Heart right ventricle (tissue), 16 donors: ENCODE data around the gene OPN3. TPM values are rescaled to one million over a fixed set of nuclear protein-coding genes. Genes with fewer than 3 reads are reported as not detected.

Experiments
- ATAC-seq, 8 donors: fragments of 200-7000 bp; cut with Tn5 transposase; one replicate each; pipeline ENCODE4 v1.9.1; 2020; ENCODE audit warnings: mild to moderate bottlenecking in 8 of 8, moderate library complexity in 8 of 8, moderate number of reproducible peaks in 1 of 8
- DNase-seq, 2 donors: peaks; one replicate each; pipeline ENCODE4 v3.0.0-alpha.2; 2020
- H3K27ac ChIP-seq, 10 donors: fragments of 200-600 bp; sonication (generic) in 2 of 10; one replicate each; pipeline versions ENCODE4 v1.5.0 to v1.8.0; 2020 to 2022; ENCODE audit warnings: mild to moderate bottlenecking in 3 of 10
- H3K27me3 ChIP-seq, 7 donors: fragments of 200-600 bp; one replicate each; pipeline ENCODE4 v1.8.0; 2021 to 2022; ENCODE audit warnings: mild to moderate bottlenecking in 2 of 7
- H3K36me3 ChIP-seq, 9 donors: fragments of 200-600 bp; sonication (generic) in 1 of 9; one replicate each; pipeline versions ENCODE4 v1.5.0 to v1.8.0; 2020 to 2022; ENCODE audit warnings: mild to moderate bottlenecking in 2 of 9
- H3K4me1 ChIP-seq, 9 donors: fragments of 200-600 bp; sonication (generic) in 1 of 9; one replicate each; pipeline versions ENCODE4 v1.5.0 to v1.8.0; 2020 to 2022; ENCODE audit warnings: mild to moderate bottlenecking in 4 of 9
- H3K4me3 ChIP-seq, 10 donors: fragments of 200-600 bp; sonication (generic) in 2 of 10; one replicate each; pipeline versions ENCODE4 v1.5.0 to v1.8.0; 2020 to 2022; ENCODE audit warnings: mild to moderate bottlenecking in 7 of 10, moderate library complexity in 2 of 10
- H3K9me3 ChIP-seq, 11 donors: fragments of 200-600 bp in 10 of 11; sonication (generic) in 2 of 11; one replicate each; pipeline versions ENCODE4 v1.5.0 to v1.8.0; 2013 to 2022; ENCODE audit warnings: mild to moderate bottlenecking in 2 of 11, control low read depth in 1 of 11, moderate library complexity in 1 of 11
- CTCF ChIP-seq, 9 donors: fragments of 200-600 bp; sonication (generic) in 2 of 9; IDR thresholded peaks; one replicate each; pipeline versions ENCODE4 v1.5.0 to v1.8.0; 2021 to 2022; ENCODE audit warnings: antibody characterized with exemption in 9 of 9, mild to moderate bottlenecking in 5 of 9, moderate library complexity in 1 of 9
- WGBS, 2 donors: extraction: QIAGEN DNeasy Blood & Tissue Kit; methylation state at CpG; one replicate each; pipeline ENCODE4 v1.1.7; 2013; ENCODE audit warnings: inconsistent platforms in 1 of 2; 5-methylcytosine and 5-hydroxymethylcytosine counted together
- intact Hi-C, 10 donors: fragments of 100-400 bp; cut with DNase I; formaldehyde crosslinking; loops; one replicate each; pipeline versions ENCODE4 v1.11.1 to v1.14.2; 2022
- polyA plus RNA-seq, 2 donors: library from polyadenylated mRNA; stranded (reverse); fragments of 200-250 nt; gene quantifications; one replicate each; pipeline ENCODE4 v1.2.3, GENCODE V29; 2013
- total RNA-seq, 10 donors: library from RNA; stranded (reverse); fragmentation: NEBNext Ultra II Directional in 3 of 10; extraction: Animal tissue kit (Norgen Biotek cat#: 25700) in 3 of 10; gene quantifications; one replicate each; pipeline versions ENCODE4 v1.2.1 to v1.2.4, GENCODE V29; 2021 to 2023
- donor health status: Arrhythmogenic right ventricular cardiomyopathy.
- donor health status: ischemic (EF 13 %, LVEDD 7.1; RV severe dilation, severe dysfunction).
- donor health status: healthy with polysubstance abuse.
- donor health status: DM: no; HTN: yes; CAD: no.
- donor health status: DM: no; HTN: no; CAD: no.
- donor health status: ischemic (EF 25% LVEDD 6.9; RV normal size, moderate dysfunction).
- donor health status: ischemic (EF 25% LVEDD 5.7; RV mildly dilated, moderate dysfunction).
- donor health status: healthy.
- donor health status: DM: yes; HTN: yes; CAD: no.
- donor health status: Ischemic cardiomyopathy.
- donor health status: ischemic (EF 35%, LVEDD 5.7; RV mildly dilated, moderate dysfunction).
- donor health status: nonischemic (EF 11% LVEDD 7.7; RV severe dilation, severe dysfunction).
- donor health status: DM: yes; HTN: yes; CAD: no.
- donor health status: PGD.
- donor health status: ischemic (EF 29% LVEDD 5.4; RV normal size, mild dysfunction).
- donor health status: nonischemic (EF 23%, LVEDD 6.1; RV moderate dilation, normal function).

OPN3 gene
- total and polyA plus RNA-seq, 12 donors: 3.3 to 9.1 (median 5.2) TPM

GRCh38 chr1:241641773-241642592 lies 1.8 kb upstream of the OPN3 start:
- WGBS, 2 donors: 63 to 68% methylated on average over 12 of the region's 12 CpGs
- intact Hi-C loops: loop anchor here in 2 of 10 donors (5.0 to 10.0 kb wide), 2 partner anchors 125 to 203 kb away; partner anchors contain the start of genes EXO1 (in 1 of the 2) and FH (in 1 of the 2)
- TF ChIP-seq CTCF (IDR thresholded peaks at IDR 0.05): no peak
- no peak for ATAC-seq
- Histone ChIP-seq H3K9me3 (peaks cover 0 to 20% (median 0%) of the 10 kb centered on the region in 11 donors), H3K27me3 (no peaks in the 10 kb centered on the region), H3K4me1 (peaks cover 0 to 29% (median 12%) of the 10 kb centered on the region in 9 donors), H3K36me3 (no peaks in the 10 kb centered on the region), H3K4me3 (no peak overlapping the region), H3K27ac (no peak overlapping the region)
- DNase-seq: no peak

- Histone ChIP-seq H3K36me3 (no peaks in the 10 kb centered on the region), H3K27me3 (no peaks in the 10 kb centered on the region), H3K9me3 (peaks cover 0 to 20% (median 0%) of the 10 kb centered on the region in 11 donors), H3K4me1 (peaks cover 0 to 39% (median 12%) of the 10 kb centered on the region in 9 donors), H3K27ac (peak overlapping the region in 7 of 10 donors; percentile 42 to 91 (median 77)), H3K4me3 (peak overlapping the region in 8 of 10 donors; percentile 10 to 100 (median 92))
- DNase-seq (no peak), ATAC-seq (no peak)
- 87 to 88% methylated on average over 9 of the region's 9 CpGs for WGBS, 2 donors
- intact Hi-C loops: loop anchor here in 2 of 10 donors (5.0 to 10.0 kb wide), 2 partner anchors 124 to 204 kb away; partner anchors contain the start of genes EXO1 (in 1 of the 2) and FH (in 1 of the 2)
- TF ChIP-seq CTCF (IDR thresholded peaks at IDR 0.05): no peak
Observed at GRCh38 chr1:241640867-241641622, 876 bp upstream of the OPN3 start.

GRCh38 chr1:241639623-241640148 lies 483 bp downstream of the OPN3 start:
- H3K36me3 ChIP-seq: peaks cover 0 to 11% (median 0%) of the 10 kb centered on the region in 9 donors
- no peak for TF ChIP-seq CTCF (IDR thresholded peaks at IDR 0.05)
- no peaks in the 10 kb centered on the region for H3K27me3 ChIP-seq
- intact Hi-C loops: loop anchor here in 2 of 10 donors (5.0 to 10.0 kb wide), 2 partner anchors 122 to 205 kb away; partner anchors contain the start of genes EXO1 (in 1 of the 2) and FH (in 1 of the 2)
- DNase-seq: peak; percentile 19 to 36
- peaks cover 0 to 40% (median 12%) of the 10 kb centered on the region in 9 donors for H3K4me1 ChIP-seq
- 0 to 2% methylated on average over 30 to 42 of the region's 42 CpGs for WGBS, 2 donors
- peak; percentile 4 to 33 (median 19) for ATAC-seq
- peaks cover 0 to 20% (median 0%) of the 10 kb centered on the region in 11 donors for H3K9me3 ChIP-seq
- H3K27ac ChIP-seq: peak overlapping the region in 9 of 10 donors; percentile 77 to 91 (median 83)
- peak overlapping the region; percentile 71 to 100 (median 91) for H3K4me3 ChIP-seq
